PC-9 (cell line): ENCODE results near the gene SH3RF3. TPM values are rescaled to one million over a fixed set of nuclear protein-coding genes. Genes with fewer than 3 reads are reported as not detected.

Experiments used
- BruUV-seq: library from RNA; stranded (reverse); fragments of 400-500 nt; replicated peaks from 2 replicates; lab custom pipeline; 2021; lab: Mats Ljungman, UMichigan
- CTCF ChIA-PET: fragments of 300-600 bp; sonication (Branson Sonifier 250); formaldehyde crosslinking; loops from one replicate; lab custom pipeline; 2022; ENCODE audit warnings: antibody characterized with exemption; lab: Charles Lee
- POLR2A ChIA-PET: fragments of 300-600 bp; sonication (Branson Sonifier 250); formaldehyde crosslinking; loops from one replicate; lab custom pipeline; 2022; ENCODE audit warnings: antibody characterized with exemption; ENCODE audit not compliant: unreplicated experiment; lab: Charles Lee
- DNase-seq, 2 experiments: peaks; one replicate each; pipeline versions ENCODE4 v3.0.0 to v3.0.0-alpha.2; 2015 to 2022; ENCODE audit warnings: mixed read lengths in 1 of 2
- H2AFZ ChIP-seq: fragments of 200-600 bp; sonication (generic); 2 replicates; pipeline ENCODE4 v1.8.1; 2017; ENCODE audit warnings: antibody characterized with exemption
- H3F3A ChIP-seq: fragments of 200-600 bp; sonication (generic); 2 replicates; pipeline ENCODE4 v1.8.1; 2017; ENCODE audit warnings: antibody characterized with exemption, mild to moderate bottlenecking, low read depth; ENCODE audit not compliant: insufficient read depth
- H3K27ac ChIP-seq: fragments of 200-600 bp; sonication (generic); 2 replicates; pipeline ENCODE4 v1.6.1; 2016; ENCODE audit warnings: mixed run types
- H3K27me3 ChIP-seq: fragments of 200-600 bp; sonication (generic); 2 replicates; pipeline ENCODE4 v1.6.1; 2016; ENCODE audit warnings: low read depth, mixed run types; ENCODE audit not compliant: insufficient read depth
- H3K36me3 ChIP-seq: fragments of 200-600 bp; sonication (generic); 2 replicates; pipeline ENCODE4 v1.6.1; 2016; ENCODE audit warnings: low read depth, mixed run types
- H3K4me1 ChIP-seq: fragments of 200-600 bp; sonication (generic); replicated peaks from 2 replicates; pipeline ENCODE4 v1.6.1; 2016; ENCODE audit warnings: mixed run types; ENCODE audit not compliant: insufficient read depth
- H3K4me2 ChIP-seq: fragments of 200-600 bp; sonication (generic); 2 replicates; pipeline ENCODE4 v1.6.1; 2017; ENCODE audit warnings: mixed run types
- H3K4me3 ChIP-seq: fragments of 200-600 bp; sonication (generic); 2 replicates; pipeline ENCODE4 v1.6.1; 2016; ENCODE audit warnings: mixed run types
- H3K79me2 ChIP-seq: fragments of 200-600 bp; sonication (generic); 2 replicates; pipeline ENCODE4 v1.6.1; 2017; ENCODE audit warnings: low read depth, mixed run types
- H3K9me2 ChIP-seq: fragments of 200-600 bp; sonication (generic); 2 replicates; pipeline ENCODE4 v1.8.1; 2017; ENCODE audit warnings: mild to moderate bottlenecking; ENCODE audit not compliant: insufficient read depth
- H3K9me3 ChIP-seq: fragments of 200-600 bp; sonication (generic); 2 replicates; pipeline ENCODE4 v1.8.1; 2016; ENCODE audit warnings: low read depth; ENCODE audit not compliant: insufficient read depth
- H4K20me1 ChIP-seq: fragments of 200-600 bp; sonication (generic); 2 replicates; pipeline ENCODE4 v1.8.1; 2017; ENCODE audit not compliant: insufficient read depth
- EZH2 ChIP-seq: fragments of 200-600 bp; sonication (generic); IDR thresholded peaks from 2 replicates; pipeline ENCODE4 v1.8.0; 2017; ENCODE audit warnings: antibody characterized with exemption, low read depth
- intact Hi-C: fragments of 100-400 bp; cut with micrococcal nuclease; formaldehyde crosslinking; loops from one replicate; pipeline ENCODE4 v1.10.0; 2022; ENCODE audit not compliant: unreplicated experiment
- total RNA-seq: library from RNA; stranded (reverse); gene quantifications from 2 replicates; pipeline ENCODE4 v1.2.3, GENCODE V29; 2021
- TF ChIP-seq, protein P1 (sequence below): fragments of 200-600 bp; sonication (generic); conservative IDR thresholded peaks from 2 replicates; pipeline ENCODE4 v1.6.1; 2017; ENCODE audit warnings: mixed run types, antibody characterized with exemption, mild to moderate bottlenecking, moderate library complexity

Gene SH3RF3
- total RNA-seq, 1 experiment from 2014 or later = 6.1 TPM

GRCh38 chr2:109242654-109243331 lies 113.8 kb downstream of the SH3RF3 start:
- CTCF ChIA-PET = no interaction called here
- BruUV-seq = TSS peak; percentile 64
- Histone ChIP-seq H3K4me1 (peaks cover 83% of the 10 kb centered on the region), H2AFZ (no peak overlapping the region), H3K36me3 (no peaks in the 10 kb centered on the region), H3K4me3 (peak overlapping the region; percentile 9; the same call in 1 of the 2 replicates), H3K9me2 (no peaks in the 10 kb centered on the region), H3K27me3 (no peaks in the 10 kb centered on the region), H3F3A (peaks cover 59% of the 10 kb centered on the region), H4K20me1 (no peaks in the 10 kb centered on the region), H3K79me2 (peaks cover 57% of the 10 kb centered on the region), H3K27ac (peak overlapping the region; percentile 88), H3K4me2 (peak overlapping the region; percentile 72), H3K9me3 (no peaks in the 10 kb centered on the region)
- intact Hi-C loops = no loop called here
- DNase-seq = peak; percentile 54 to 97
- no peak for TF ChIP-seq EZH2
- TF ChIP-seq, protein P1, sequence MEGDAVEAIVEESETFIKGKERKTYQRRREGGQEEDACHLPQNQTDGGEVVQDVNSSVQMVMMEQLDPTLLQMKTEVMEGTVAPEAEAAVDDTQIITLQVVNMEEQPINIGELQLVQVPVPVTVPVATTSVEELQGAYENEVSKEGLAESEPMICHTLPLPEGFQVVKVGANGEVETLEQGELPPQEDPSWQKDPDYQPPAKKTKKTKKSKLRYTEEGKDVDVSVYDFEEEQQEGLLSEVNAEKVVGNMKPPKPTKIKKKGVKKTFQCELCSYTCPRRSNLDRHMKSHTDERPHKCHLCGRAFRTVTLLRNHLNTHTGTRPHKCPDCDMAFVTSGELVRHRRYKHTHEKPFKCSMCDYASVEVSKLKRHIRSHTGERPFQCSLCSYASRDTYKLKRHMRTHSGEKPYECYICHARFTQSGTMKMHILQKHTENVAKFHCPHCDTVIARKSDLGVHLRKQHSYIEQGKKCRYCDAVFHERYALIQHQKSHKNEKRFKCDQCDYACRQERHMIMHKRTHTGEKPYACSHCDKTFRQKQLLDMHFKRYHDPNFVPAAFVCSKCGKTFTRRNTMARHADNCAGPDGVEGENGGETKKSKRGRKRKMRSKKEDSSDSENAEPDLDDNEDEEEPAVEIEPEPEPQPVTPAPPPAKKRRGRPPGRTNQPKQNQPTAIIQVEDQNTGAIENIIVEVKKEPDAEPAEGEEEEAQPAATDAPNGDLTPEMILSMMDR = no peak
- POLR2A ChIA-PET = interaction anchor here (0.6 kb wide), 1 partner anchor 29 kb away, joined by 3 read pairs; no protein-coding TSS in a partner anchor

- Histone ChIP-seq H3K27me3 (no peaks in the 10 kb centered on the region), H3K4me1 (peaks cover 76% of the 10 kb centered on the region), H2AFZ (no peak overlapping the region), H3K4me3 (peak overlapping the region; percentile 9; the same call in 1 of the 2 replicates), H4K20me1 (no peaks in the 10 kb centered on the region), H3K9me3 (no peaks in the 10 kb centered on the region), H3K36me3 (no peaks in the 10 kb centered on the region), H3K27ac (peak overlapping the region; percentile 88), H3F3A (peaks cover 52% of the 10 kb centered on the region), H3K9me2 (no peaks in the 10 kb centered on the region), H3K4me2 (peak overlapping the region; percentile 72), H3K79me2 (peaks cover 57% of the 10 kb centered on the region)
- ChIA-PET CTCF (no interaction called here), POLR2A (interaction anchor here (0.7 kb wide), 2 partner anchors 29 to 237 kb away, joined by 3 to 5 read pairs; no protein-coding TSS in a partner anchor)
- intact Hi-C loops = no loop called here
- TF ChIP-seq, protein P1 = no peak
- no peak for TF ChIP-seq EZH2
- no peak for DNase-seq
- no TSS peak for BruUV-seq
Observed at GRCh38 chr2:109243526-109244303, 114.7 kb downstream of the SH3RF3 start.

DNA sequence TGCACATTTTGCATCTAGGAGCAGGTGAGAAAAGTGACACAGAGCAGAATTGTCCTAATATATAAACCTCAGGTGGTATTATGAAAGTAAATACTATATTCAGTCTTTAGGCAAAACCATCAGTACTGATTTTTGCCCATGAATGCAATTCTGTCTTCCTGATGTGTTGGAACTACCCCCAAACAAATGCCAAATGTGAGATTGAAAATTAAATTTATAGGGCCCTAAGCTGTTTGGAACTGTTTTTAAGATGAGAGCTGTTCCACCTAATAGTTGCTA lies 115.2 kb downstream of the SH3RF3 start:
- no TSS peak for BruUV-seq
- no peaks in the 10 kb centered on the region for H3K9me3 ChIP-seq
- no peaks in the 10 kb centered on the region for H3K9me2 ChIP-seq
- peak overlapping the region; percentile 72 for H3K4me2 ChIP-seq
- intact Hi-C loops = no loop called here
- no peak for DNase-seq
- CTCF ChIA-PET = no interaction called here
- peaks cover 57% of the 10 kb centered on the region for H3K79me2 ChIP-seq
- H3K4me1 ChIP-seq = peaks cover 71% of the 10 kb centered on the region
- H4K20me1 ChIP-seq = no peaks in the 10 kb centered on the region
- H2AFZ ChIP-seq = no peak overlapping the region
- no peaks in the 10 kb centered on the region for H3K36me3 ChIP-seq
- no peak overlapping the region for H3K4me3 ChIP-seq
- POLR2A ChIA-PET = interaction anchor here (0.7 kb wide), 1 partner anchor 237 kb away, joined by 5 read pairs; no protein-coding TSS in a partner anchor
- peak overlapping the region; percentile 88; the same call in 1 of the 2 replicates for H3K27ac ChIP-seq
- H3F3A ChIP-seq = peaks cover 46% of the 10 kb centered on the region
- TF ChIP-seq, protein P1 = no peak
- TF ChIP-seq EZH2 = no peak
- no peaks in the 10 kb centered on the region for H3K27me3 ChIP-seq
